AG09309 (cell line): ENCODE results near the gene HOXB3.

Experiments used
- DNase-seq: peaks from one replicate; pipeline ENCODE4 v3.0.0-alpha.2; 2010; ENCODE audit warnings: low read depth
- H3K4me3 ChIP-seq: 2 replicates; pipeline ENCODE4 v1.5.1; 2011; ENCODE audit warnings: mild to moderate bottlenecking, low read depth, low read length, moderate library complexity; ENCODE audit not compliant: control insufficient read depth
- TF ChIP-seq, protein P1 (sequence below): IDR thresholded peaks from 2 replicates; pipeline ENCODE4 v1.5.1; 2011; ENCODE audit warnings: mild to moderate bottlenecking, low read depth, low read length, inconsistent platforms; ENCODE audit not compliant: insufficient read depth, control insufficient read depth; ENCODE audit errors: missing control alignments

Gene HOXB3

DNA sequence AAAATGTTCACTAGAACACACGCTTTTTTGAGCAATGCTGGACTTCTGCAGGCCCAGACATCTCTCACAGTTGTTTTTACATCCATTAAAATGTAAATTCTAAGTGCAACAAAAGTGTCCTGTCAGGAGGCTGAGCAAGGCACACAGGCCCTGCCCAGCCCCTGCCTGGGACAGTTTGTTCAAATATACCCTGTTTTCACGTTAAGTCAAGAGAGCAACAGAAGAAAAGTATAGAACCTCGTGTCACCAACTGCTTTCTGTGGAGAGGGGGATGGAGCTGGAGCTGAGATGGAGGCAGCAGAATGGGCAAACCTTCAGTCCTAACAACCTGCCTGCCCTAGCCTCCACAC is 40.8 kb downstream of the HOXB3 start:
- no peak overlapping the region for H3K4me3 ChIP-seq
- TF ChIP-seq, protein P1, sequence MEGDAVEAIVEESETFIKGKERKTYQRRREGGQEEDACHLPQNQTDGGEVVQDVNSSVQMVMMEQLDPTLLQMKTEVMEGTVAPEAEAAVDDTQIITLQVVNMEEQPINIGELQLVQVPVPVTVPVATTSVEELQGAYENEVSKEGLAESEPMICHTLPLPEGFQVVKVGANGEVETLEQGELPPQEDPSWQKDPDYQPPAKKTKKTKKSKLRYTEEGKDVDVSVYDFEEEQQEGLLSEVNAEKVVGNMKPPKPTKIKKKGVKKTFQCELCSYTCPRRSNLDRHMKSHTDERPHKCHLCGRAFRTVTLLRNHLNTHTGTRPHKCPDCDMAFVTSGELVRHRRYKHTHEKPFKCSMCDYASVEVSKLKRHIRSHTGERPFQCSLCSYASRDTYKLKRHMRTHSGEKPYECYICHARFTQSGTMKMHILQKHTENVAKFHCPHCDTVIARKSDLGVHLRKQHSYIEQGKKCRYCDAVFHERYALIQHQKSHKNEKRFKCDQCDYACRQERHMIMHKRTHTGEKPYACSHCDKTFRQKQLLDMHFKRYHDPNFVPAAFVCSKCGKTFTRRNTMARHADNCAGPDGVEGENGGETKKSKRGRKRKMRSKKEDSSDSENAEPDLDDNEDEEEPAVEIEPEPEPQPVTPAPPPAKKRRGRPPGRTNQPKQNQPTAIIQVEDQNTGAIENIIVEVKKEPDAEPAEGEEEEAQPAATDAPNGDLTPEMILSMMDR, result no peak
- no peak for DNase-seq

DNA sequence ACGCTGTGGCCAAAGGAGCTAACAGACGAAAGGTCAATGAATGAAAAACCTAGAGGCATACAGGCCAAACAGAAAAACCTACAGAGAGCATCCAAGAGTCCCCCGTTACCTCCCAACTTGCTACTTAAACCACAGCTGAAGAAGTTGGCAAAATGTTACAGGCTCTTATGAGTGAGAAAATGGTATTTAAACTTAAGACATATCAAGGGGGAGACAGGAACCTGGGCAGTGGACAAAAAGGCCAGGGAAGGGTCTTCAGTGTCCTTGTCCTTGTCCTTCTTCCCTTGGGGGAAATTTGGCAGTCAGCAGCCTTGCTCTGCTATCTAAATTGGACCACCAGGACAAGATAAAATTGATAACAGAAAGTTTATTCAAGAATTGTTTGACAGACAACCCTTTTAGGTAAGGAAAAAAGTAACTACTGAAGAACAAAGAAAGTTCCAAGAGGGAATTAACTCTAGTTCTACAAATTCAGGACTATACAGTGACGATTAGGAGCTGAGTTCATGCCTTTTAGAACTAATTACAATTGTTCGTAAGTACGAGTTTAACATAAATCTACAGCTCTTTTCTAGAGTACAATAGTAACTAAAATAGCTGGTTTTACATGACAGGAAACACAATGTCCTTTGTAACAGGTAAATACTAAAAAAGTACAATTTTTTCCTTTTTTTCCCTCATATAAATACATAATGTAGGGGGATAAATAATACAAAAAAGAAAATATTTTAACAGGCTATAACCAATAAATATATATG is 41.3 kb downstream of the HOXB3 start:
- no peak for DNase-seq
- TF ChIP-seq, protein P1, result no peak
- no peak overlapping the region for H3K4me3 ChIP-seq

DNA sequence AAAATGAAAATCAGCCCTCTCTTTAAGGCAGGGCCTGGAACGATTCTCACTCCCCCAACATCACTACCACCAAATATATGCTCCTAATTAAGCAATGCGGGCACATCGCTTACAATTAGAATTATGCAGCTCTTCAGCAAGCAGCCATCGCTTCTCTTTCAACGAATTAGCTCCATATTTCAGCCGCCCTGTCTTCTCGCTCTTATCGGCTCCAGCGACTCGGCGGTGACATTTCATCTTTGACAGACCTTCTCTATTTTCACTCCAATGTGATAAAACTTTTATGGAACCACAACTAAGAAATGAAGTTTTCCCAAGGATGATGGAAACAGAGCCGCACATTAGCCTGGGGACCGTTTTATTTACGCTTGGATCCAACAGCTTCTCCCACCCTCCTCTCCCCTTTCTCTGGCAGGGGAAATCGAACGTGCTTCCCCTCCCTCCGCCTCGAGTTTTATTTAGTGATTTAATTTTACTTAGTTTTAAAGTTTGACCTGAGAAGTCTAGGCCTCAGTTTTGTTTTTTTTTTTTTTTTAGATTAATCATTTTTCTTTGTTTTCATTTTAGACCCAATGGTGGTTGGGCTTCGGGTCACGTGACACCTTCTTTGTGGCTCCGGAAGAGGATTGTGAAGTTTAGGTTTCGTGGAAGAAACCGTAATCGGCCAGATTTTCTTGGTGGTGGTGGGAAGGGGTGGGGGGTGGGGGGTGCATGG is 42.1 kb downstream of the HOXB3 start:
- H3K4me3 ChIP-seq, result no peak overlapping the region
- no peak for DNase-seq
- TF ChIP-seq, protein P1, result no peak

DNA sequence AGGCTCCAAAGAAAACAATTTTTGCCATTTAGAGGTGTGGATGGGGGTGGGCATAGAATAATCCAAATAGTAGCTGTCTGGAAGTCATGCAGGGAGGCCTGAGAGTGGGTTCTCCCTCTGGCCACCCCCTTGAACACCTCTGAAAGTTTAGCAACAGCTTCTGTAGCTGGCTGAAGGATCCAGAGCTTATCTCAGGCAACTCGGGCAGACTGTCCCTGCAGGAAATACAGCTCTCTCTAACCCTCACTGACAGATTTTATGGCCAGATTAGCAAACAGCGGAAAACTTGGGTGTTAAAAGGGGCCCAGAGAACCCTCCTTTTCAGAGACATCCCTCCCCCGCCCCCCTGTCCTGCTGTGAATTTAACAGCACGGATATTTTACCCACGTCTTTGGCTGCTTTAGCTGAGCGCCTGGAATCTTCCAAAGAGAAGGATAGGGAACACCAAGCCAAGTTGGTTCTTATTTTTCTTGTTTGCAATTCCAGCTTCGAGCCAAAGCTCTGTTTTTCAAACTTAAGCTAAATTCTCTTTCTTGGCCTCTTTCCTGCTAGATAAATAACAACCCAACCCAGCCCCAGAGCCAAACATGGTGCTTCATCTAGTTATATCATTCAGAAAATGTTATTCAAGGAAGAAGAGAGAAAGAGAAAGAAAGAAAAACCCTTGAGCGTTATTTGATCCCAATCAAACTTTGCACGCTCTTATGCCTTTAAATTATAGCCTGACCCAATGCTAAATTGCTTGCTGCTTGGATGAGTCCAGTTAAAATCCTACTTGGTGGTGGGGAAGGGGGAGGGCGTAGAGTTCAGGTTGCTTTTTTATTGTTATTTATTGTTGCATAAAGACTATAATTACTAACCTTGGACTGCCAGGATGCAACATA is 42.9 kb downstream of the HOXB3 start:
- TF ChIP-seq, protein P1, result no peak
- H3K4me3 ChIP-seq, result no peak overlapping the region
- DNase-seq, result no peak

DNA sequence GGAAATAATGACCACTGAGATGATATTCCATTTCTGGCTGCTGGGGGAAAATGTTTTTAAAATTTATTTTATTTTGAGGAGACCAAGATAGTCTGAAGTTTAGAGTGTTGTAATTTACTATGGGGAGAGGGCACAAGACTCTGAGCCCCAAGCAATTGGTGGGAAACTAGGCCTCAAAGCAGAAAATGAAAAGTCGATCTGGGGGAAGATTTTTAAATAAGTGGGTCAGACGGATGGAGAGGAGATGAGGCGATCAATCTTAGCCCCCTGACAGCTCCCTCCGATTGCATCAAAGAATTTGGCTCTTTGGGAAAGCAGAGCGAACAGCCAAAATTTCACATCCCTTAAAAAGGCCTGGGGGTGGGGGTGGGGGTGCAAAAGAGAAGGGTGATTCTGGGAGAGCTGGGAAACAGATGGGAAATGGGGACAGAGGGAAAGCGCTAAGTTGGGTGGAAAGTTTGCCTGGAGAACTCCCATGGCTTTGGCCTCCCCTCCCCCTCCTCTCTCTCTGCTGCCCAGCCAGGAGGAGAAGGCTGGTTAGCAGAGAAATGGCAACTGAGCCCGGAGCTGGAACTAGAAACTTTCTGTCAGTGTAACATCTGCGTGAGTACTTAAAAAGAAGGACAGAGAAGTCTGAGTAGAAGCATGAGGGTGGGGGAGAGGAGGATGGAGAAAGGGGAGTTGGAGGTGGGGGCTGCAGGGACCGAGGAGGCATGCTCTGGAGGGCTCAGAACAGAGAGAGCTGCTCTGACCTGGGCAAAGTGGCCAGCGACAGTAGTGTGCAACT is 43.7 kb downstream of the HOXB3 start:
- DNase-seq, result no peak

More for the DNA sequence above, 43.7 kb downstream of the HOXB3 start:
- no peak overlapping the region for H3K4me3 ChIP-seq
- TF ChIP-seq, protein P1, result no peak
